Mesothelial cell of epicardium (in vitro differentiated cells): ENCODE results near the gene CRAMP1. TPM values are rescaled to one million over a fixed set of nuclear protein-coding genes. Genes with fewer than 3 reads are reported as not detected.

Experiments
- DNase-seq, 2 experiments: peaks; one replicate each; pipeline ENCODE4 v3.0.0; 2021; ENCODE audit warnings: low spot score in 2 of 2; ENCODE audit not compliant: unreplicated experiment in 2 of 2
- H3K27ac Mint-ChIP-seq: 2 replicates; pipeline ENCODE4 v1.8.0; 2021; ENCODE audit warnings: mixed read lengths
- H3K27me3 Mint-ChIP-seq: 2 replicates; pipeline ENCODE4 v1.8.0; 2021; ENCODE audit warnings: low read depth, mixed read lengths
- H3K36me3 Mint-ChIP-seq: 2 replicates; pipeline ENCODE4 v1.8.0; 2021; ENCODE audit warnings: mixed read lengths
- H3K4me1 Mint-ChIP-seq: 2 replicates; pipeline ENCODE4 v1.8.0; 2021; ENCODE audit warnings: mixed read lengths
- H3K4me3 Mint-ChIP-seq: 2 replicates; pipeline ENCODE4 v1.8.0; 2021; ENCODE audit warnings: mild to moderate bottlenecking, moderate library complexity, mixed read lengths
- H3K9me3 Mint-ChIP-seq: 2 replicates; pipeline ENCODE4 v1.8.0; 2021; ENCODE audit warnings: mixed read lengths
- total RNA-seq: library from RNA; stranded (reverse); gene quantifications from 3 replicates; pipeline ENCODE4 v1.2.1, GENCODE V29; 2021
- TF ChIP-seq, protein P1 (sequence below): fragments of 200-600 bp; sonication (generic); IDR thresholded peaks from one replicate; pipeline ENCODE4 v1.5.0; 2021; ENCODE audit warnings: antibody characterized with exemption; ENCODE audit not compliant: unreplicated experiment

Gene CRAMP1
- total RNA-seq, 1 donor from 2014 or later, result 44.8 TPM

- H3K9me3 Mint-ChIP-seq, result no peaks in the 10 kb centered on the region
Measured at GRCh38 chr16:1705688-1706385, 93.7 kb downstream of the CRAMP1 start, which contains the start of gene MAPK8IP3. TSS of gene MAPK8IP3 (plus strand) at chr16:1706195. CDS start at chr16:1706340, 145 bp downstream.

GRCh38 chr16:1706386-1707192 lies 94.4 kb downstream of the CRAMP1 start:
- Mint-ChIP-seq H3K4me1 (peaks cover 13% of the 10 kb centered on the region), H3K27ac (peak overlapping the region; percentile 86), H3K27me3 (no peaks in the 10 kb centered on the region), H3K9me3 (no peaks in the 10 kb centered on the region), H3K36me3 (peaks cover 1% of the 10 kb centered on the region), H3K4me3 (peak overlapping the region; percentile 91)
- TF ChIP-seq, protein P1, sequence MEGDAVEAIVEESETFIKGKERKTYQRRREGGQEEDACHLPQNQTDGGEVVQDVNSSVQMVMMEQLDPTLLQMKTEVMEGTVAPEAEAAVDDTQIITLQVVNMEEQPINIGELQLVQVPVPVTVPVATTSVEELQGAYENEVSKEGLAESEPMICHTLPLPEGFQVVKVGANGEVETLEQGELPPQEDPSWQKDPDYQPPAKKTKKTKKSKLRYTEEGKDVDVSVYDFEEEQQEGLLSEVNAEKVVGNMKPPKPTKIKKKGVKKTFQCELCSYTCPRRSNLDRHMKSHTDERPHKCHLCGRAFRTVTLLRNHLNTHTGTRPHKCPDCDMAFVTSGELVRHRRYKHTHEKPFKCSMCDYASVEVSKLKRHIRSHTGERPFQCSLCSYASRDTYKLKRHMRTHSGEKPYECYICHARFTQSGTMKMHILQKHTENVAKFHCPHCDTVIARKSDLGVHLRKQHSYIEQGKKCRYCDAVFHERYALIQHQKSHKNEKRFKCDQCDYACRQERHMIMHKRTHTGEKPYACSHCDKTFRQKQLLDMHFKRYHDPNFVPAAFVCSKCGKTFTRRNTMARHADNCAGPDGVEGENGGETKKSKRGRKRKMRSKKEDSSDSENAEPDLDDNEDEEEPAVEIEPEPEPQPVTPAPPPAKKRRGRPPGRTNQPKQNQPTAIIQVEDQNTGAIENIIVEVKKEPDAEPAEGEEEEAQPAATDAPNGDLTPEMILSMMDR, result no peak
- DNase-seq, result no peak

More at GRCh38 chr16:1705688-1706385, 93.7 kb downstream of the CRAMP1 start, which contains the start of gene MAPK8IP3:
- peaks cover 4% of the 10 kb centered on the region for H3K36me3 Mint-ChIP-seq
- TF ChIP-seq, protein P1, result peak; percentile 99
- H3K27ac Mint-ChIP-seq, result peak within 1 kb of the TSS; percentile 98
- peak within 1 kb of the TSS; percentile 91 for H3K4me3 Mint-ChIP-seq
- H3K4me1 Mint-ChIP-seq, result peaks cover 16% of the 10 kb centered on the region
- DNase-seq, result peak; percentile 95 to 99
- no peaks in the 10 kb centered on the region for H3K27me3 Mint-ChIP-seq

- Mint-ChIP-seq H3K27me3 (no peaks in the 10 kb centered on the region), H3K4me1 (peaks cover 13% of the 10 kb centered on the region), H3K36me3 (peaks cover 1% of the 10 kb centered on the region), H3K27ac (peak overlapping the region; percentile 86), H3K9me3 (no peaks in the 10 kb centered on the region), H3K4me3 (peak overlapping the region; percentile 82)
- DNase-seq, result no peak
- TF ChIP-seq, protein P1, result no peak
Measured at GRCh38 chr16:1707193-1707790, 95.1 kb downstream of the CRAMP1 start.

- Mint-ChIP-seq H3K9me3 (no peaks in the 10 kb centered on the region), H3K27me3 (no peaks in the 10 kb centered on the region), H3K4me1 (peaks cover 13% of the 10 kb centered on the region), H3K4me3 (peak overlapping the region; percentile 82), H3K36me3 (no peaks in the 10 kb centered on the region), H3K27ac (no peak overlapping the region)
- TF ChIP-seq, protein P1, result no peak
- DNase-seq, result no peak
Measured at GRCh38 chr16:1708083-1708767, 96.1 kb downstream of the CRAMP1 start.

- Mint-ChIP-seq H3K36me3 (no peaks in the 10 kb centered on the region), H3K4me3 (no peak overlapping the region), H3K27me3 (no peaks in the 10 kb centered on the region), H3K4me1 (peaks cover 13% of the 10 kb centered on the region), H3K27ac (no peak overlapping the region), H3K9me3 (no peaks in the 10 kb centered on the region)
- TF ChIP-seq, protein P1, result no peak
- DNase-seq, result no peak
Measured at GRCh38 chr16:1708768-1709180, 96.6 kb downstream of the CRAMP1 start.
